Kidney (tissue), 14 donors: Measurements from ENCODE around the gene BAZ2B. TPM values are rescaled to one million over a fixed set of nuclear protein-coding genes. Genes with fewer than 3 reads are reported as not detected.

Experiments
- DNase-seq, 5 donors: peaks; one replicate each; pipeline ENCODE4 v3.0.0-alpha.2; 2013 to 2020
- FAIRE-seq: peaks from 2 replicates; lab custom pipeline; 2012; peaks lifted over from hg19 to GRCh38; lab: Jason Lieb, UNC
- H3K27ac ChIP-seq, 2 donors: one replicate each; pipeline ENCODE4 v1.7.0; 2013; ENCODE audit warnings: low read depth in 2 of 2, low read length in 2 of 2, inconsistent platforms in 1 of 2
- H3K27me3 ChIP-seq: one replicate; pipeline ENCODE4 v1.7.1; 2013; ENCODE audit warnings: low read length, inconsistent platforms; ENCODE audit not compliant: control insufficient read depth, insufficient read depth
- H3K36me3 ChIP-seq, 3 donors: one replicate each; pipeline versions ENCODE4 v1.7.0 to v1.7.1; 2013; ENCODE audit warnings: low read length in 3 of 3, control low read depth in 1 of 3, inconsistent platforms in 1 of 3; ENCODE audit not compliant: insufficient read depth in 3 of 3, control insufficient read depth in 2 of 3
- H3K4me1 ChIP-seq, 3 donors: one replicate each; pipeline versions ENCODE4 v1.7.0 to v1.7.1; 2013; ENCODE audit warnings: low read length in 3 of 3, inconsistent platforms in 1 of 3, low read depth in 1 of 3; ENCODE audit not compliant: control insufficient read depth in 2 of 3, insufficient read depth in 2 of 3
- H3K4me3 ChIP-seq, 3 donors: one replicate each; pipeline versions ENCODE4 v1.7.0 to v1.8.1; 2013; ENCODE audit warnings: low read length in 3 of 3, control low read depth in 1 of 3, inconsistent platforms in 1 of 3
- H3K9ac ChIP-seq, 3 donors: one replicate each; pipeline versions ENCODE4 v1.7.0 to v1.7.1; 2013; ENCODE audit warnings: low read length in 3 of 3, control low read depth in 1 of 3, inconsistent platforms in 1 of 3
- H3K9me3 ChIP-seq, 3 donors: one replicate each; pipeline versions ENCODE4 v1.7.0 to v1.7.1; 2013; ENCODE audit warnings: low read length in 3 of 3, control low read depth in 1 of 3, inconsistent platforms in 1 of 3; ENCODE audit not compliant: control insufficient read depth in 2 of 3, insufficient read depth in 1 of 3
- intact Hi-C: fragments of 100-400 bp; cut with DNase I; formaldehyde crosslinking; loops from one replicate; pipeline ENCODE4 v1.11.1; 2022
- polyA plus RNA-seq: library from polyadenylated mRNA; stranded (reverse); fragments of 350-450 nt; fragmentation: Illumina TruSeq; extraction: RNeasy Lipid Tissue Mini Kit (QIAGEN cat#74804); gene quantifications from one replicate; pipeline ENCODE4 v1.2.3, GENCODE V29; 2014; ENCODE audit warnings: low read depth, low replicate concordance; ENCODE audit not compliant: insufficient read depth
- total RNA-seq: library from RNA; stranded (reverse); fragmentation: NEBNext Ultra II Directional; extraction: Animal tissue kit (Norgen Biotek cat#: 25700); gene quantifications from one replicate; pipeline ENCODE4 v1.2.1, GENCODE V29; 2021
- TF ChIP-seq, protein P1 (sequence below): IDR thresholded peaks from 3 replicates; pipeline ENCODE4 v1.5.1; 2012; ENCODE audit warnings: mild to moderate bottlenecking, moderate library complexity, borderline replicate concordance; ENCODE audit not compliant: insufficient read depth; ENCODE audit errors: extremely low read depth
- donor health status: control.
- donor health status: control.
- donor health status: control.
- donor health status: control.
- donor health status: control.
- donor health status: DM: yes; HTN: yes; CAD: no.
- donor health status: Normal renal cell carcinoma (clear cell type).

Gene BAZ2B
- total and polyA plus RNA-seq, 2 donors from 2014 or later, result 5.1 to 87.3 TPM

DNA sequence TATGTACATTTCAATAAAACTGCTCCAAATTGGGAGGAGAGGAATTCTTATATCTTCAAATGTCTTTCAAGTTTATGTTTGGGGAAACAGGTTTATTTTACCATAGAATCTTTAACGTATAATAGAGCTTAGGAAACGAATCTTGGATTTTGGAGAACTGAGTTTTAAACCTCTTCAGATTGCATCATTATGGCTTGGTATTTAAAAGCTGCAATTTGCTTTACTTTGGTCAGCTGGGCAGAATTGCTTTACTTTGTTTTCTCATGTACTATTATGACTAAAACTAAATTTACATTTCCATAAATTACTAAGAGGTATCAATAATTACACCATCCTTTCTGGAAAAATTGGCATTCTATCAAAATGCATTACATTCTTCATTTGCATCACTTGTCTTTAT, 54.6 kb downstream of the BAZ2B start:
- peaks cover 0 to 4% (median 0%) of the 10 kb centered on the region in 3 donors for H3K9me3 ChIP-seq
- no peak overlapping the region for H3K27ac ChIP-seq
- H3K4me3 ChIP-seq, result no peak overlapping the region
- no peak for FAIRE-seq
- intact Hi-C loops, result no loop called here
- TF ChIP-seq, protein P1, sequence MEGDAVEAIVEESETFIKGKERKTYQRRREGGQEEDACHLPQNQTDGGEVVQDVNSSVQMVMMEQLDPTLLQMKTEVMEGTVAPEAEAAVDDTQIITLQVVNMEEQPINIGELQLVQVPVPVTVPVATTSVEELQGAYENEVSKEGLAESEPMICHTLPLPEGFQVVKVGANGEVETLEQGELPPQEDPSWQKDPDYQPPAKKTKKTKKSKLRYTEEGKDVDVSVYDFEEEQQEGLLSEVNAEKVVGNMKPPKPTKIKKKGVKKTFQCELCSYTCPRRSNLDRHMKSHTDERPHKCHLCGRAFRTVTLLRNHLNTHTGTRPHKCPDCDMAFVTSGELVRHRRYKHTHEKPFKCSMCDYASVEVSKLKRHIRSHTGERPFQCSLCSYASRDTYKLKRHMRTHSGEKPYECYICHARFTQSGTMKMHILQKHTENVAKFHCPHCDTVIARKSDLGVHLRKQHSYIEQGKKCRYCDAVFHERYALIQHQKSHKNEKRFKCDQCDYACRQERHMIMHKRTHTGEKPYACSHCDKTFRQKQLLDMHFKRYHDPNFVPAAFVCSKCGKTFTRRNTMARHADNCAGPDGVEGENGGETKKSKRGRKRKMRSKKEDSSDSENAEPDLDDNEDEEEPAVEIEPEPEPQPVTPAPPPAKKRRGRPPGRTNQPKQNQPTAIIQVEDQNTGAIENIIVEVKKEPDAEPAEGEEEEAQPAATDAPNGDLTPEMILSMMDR, result no peak
- no peaks in the 10 kb centered on the region for H3K27me3 ChIP-seq
- H3K36me3 ChIP-seq, result no peaks in the 10 kb centered on the region
- DNase-seq, result no peak
- peaks cover 0 to 3% (median 0%) of the 10 kb centered on the region in 3 donors for H3K4me1 ChIP-seq
- H3K9ac ChIP-seq, result no peak overlapping the region

DNA sequence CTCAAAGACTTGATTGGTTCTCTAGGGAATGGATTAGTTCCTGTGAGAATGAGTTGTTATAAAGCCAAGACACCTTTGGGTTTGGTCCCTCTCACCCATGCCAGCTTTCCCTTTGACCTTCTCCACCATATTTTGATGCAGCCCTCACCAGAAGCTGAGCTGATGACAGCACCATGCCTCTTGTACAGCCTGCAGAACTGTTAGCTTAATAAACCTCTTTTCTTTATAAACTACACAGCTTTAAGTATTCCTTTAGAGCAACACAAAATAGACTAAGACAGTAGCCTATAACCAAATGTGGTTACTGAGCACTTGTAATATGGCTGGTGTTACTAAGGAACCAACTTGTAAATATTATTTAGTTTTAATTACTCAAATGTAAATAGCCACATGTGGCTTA, 55.1 kb downstream of the BAZ2B start:
- Histone ChIP-seq H3K36me3 (no peaks in the 10 kb centered on the region), H3K27ac (no peak overlapping the region), H3K27me3 (no peaks in the 10 kb centered on the region), H3K9me3 (peaks cover 0 to 4% (median 0%) of the 10 kb centered on the region in 3 donors), H3K4me3 (no peak overlapping the region), H3K4me1 (peaks cover 0 to 3% (median 0%) of the 10 kb centered on the region in 3 donors), H3K9ac (no peak overlapping the region)
- DNase-seq (no peak), FAIRE-seq (no peak)
- TF ChIP-seq, protein P1, result no peak
- intact Hi-C loops, result no loop called here

DNA sequence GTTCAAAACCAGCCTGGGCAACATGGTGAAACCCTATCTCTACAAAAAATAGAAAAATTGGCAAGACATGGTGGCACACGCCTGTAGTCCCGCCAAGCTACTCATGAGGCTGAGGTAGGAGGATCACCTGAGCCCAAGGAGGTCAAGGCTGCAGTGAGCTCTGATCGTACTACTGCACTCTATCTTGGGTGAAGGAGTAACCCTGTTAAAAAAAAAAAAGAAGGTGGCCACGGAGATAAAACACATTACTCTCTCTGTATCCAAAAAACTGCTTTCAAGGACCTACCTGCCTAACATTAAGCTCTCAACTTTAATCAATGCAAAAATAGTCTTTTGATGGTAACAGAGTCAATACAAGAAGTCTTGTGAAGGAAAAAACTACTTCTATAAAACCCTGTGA, 57.3 kb downstream of the BAZ2B start:
- peaks cover 0 to 3% (median 0%) of the 10 kb centered on the region in 3 donors for H3K4me1 ChIP-seq
- no peak for DNase-seq
- peaks cover 0 to 4% (median 0%) of the 10 kb centered on the region in 3 donors for H3K9me3 ChIP-seq
- no peak overlapping the region for H3K27ac ChIP-seq
- no peaks in the 10 kb centered on the region for H3K27me3 ChIP-seq
- no peak for FAIRE-seq
- H3K9ac ChIP-seq, result no peak overlapping the region
- H3K4me3 ChIP-seq, result no peak overlapping the region
- intact Hi-C loops, result no loop called here
- no peaks in the 10 kb centered on the region for H3K36me3 ChIP-seq
- TF ChIP-seq, protein P1, result no peak

DNA sequence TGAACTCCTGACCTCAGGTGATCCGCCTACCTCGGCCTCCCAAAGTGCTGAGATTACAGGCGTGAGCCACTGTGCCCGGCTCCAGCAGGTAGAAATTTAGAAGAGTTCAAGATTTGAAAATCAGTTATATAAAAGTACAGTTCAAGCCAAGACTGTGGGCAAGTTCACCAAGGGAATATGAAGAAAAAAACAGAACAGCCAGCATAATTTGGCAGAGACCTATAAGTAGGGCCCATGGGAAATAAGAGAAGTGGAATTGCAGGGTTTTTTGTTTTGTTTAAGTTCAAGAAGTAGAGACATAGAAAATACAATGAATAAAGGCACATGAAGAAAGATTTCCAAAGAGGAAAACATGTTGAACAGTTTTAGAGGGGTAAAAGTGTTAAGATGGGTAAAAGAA, 57.9 kb downstream of the BAZ2B start:
- intact Hi-C loops, result no loop called here
- TF ChIP-seq, protein P1, result no peak
- H3K9me3 ChIP-seq, result peaks cover 0 to 4% (median 0%) of the 10 kb centered on the region in 3 donors
- H3K36me3 ChIP-seq, result no peaks in the 10 kb centered on the region
- H3K4me3 ChIP-seq, result no peak overlapping the region
- no peak overlapping the region for H3K27ac ChIP-seq
- no peak overlapping the region for H3K9ac ChIP-seq
- H3K4me1 ChIP-seq, result peaks cover 0 to 3% (median 0%) of the 10 kb centered on the region in 3 donors
- H3K27me3 ChIP-seq, result no peaks in the 10 kb centered on the region
- FAIRE-seq (no peak), DNase-seq (no peak)
